DMS53 (cell line): Measurements from ENCODE around the gene ANKRD11.
"Not testable (repeated sequence)": the region's sequence is repeated elsewhere in the genome, so short reads cannot be mapped to it uniquely, and the experiment has no call there.

Source experiments
- DNase-seq: peaks from one replicate; lab custom pipeline; 2025; lab: John Stamatoyannopoulos, UW

ANKRD11 gene

GRCh38 chr16:89264800-89265550, 225.4 kb downstream of the ANKRD11 start:
- DNase-seq = no peak

GRCh38 chr16:89261691-89262563, 228.4 kb downstream of the ANKRD11 start:
- peak; percentile 48 for DNase-seq

DNA sequence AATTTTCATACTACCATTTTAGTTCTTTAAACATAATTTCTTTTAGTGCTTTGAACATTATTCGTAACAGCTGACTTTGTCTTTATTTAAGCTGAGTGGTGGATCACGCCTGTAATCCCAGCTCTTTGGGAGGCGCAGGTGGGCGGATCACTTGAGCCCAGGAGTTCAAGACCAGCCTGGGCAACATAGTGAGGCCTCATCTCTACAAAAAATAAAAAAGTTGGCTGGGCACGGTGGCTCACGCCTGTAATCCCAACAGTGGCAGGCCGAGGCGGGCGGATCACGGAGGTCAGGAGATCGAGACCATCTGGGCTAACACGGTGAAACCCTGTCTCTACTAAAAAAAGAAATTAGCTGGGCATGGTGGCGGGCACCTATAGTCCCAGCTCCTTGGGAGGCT, 230.5 kb downstream of the ANKRD11 start:
- DNase-seq = not testable (repeated sequence)

DNA sequence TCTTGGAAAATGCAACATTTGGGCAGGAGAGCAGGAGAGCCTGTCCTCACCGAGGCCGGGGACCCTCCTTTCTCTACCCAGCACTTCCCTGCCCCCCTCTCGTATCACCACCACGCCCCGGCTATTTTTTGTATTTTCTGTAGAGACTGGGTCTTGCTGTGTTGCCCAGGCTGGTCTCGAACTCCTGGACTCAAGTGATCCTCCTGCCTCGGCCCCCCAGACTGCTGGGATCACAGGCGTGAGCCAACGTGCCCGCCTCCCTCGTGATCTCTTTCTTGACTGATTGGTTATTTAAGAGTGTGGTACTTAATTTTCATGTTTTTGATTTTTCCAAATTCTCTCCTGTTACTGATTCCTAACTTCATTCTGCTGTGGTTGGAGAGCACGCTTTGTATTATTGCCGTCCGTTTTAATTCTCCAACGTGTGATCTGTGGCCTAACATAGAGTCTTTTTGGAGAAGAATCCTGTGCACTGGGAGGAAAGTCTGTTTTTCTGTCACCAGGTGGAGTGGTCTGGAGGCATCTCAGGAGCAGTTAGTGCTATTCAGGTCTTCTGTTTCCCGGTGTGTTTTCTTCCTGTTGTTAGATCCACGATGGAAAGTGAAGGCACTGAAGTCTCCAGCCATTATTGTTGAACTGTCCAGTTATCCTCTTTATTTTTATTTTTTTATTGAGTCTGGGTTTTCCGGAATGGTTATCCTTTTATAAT, 232.4 kb downstream of the ANKRD11 start:
- DNase-seq = peak; percentile 37

- peak; percentile 62 for DNase-seq
Observed at GRCh38 chr16:89257281-89257731, 233.1 kb downstream of the ANKRD11 start.

GRCh38 chr16:89256651-89257254, 233.6 kb downstream of the ANKRD11 start:
- DNase-seq = peak; percentile 94

DNA sequence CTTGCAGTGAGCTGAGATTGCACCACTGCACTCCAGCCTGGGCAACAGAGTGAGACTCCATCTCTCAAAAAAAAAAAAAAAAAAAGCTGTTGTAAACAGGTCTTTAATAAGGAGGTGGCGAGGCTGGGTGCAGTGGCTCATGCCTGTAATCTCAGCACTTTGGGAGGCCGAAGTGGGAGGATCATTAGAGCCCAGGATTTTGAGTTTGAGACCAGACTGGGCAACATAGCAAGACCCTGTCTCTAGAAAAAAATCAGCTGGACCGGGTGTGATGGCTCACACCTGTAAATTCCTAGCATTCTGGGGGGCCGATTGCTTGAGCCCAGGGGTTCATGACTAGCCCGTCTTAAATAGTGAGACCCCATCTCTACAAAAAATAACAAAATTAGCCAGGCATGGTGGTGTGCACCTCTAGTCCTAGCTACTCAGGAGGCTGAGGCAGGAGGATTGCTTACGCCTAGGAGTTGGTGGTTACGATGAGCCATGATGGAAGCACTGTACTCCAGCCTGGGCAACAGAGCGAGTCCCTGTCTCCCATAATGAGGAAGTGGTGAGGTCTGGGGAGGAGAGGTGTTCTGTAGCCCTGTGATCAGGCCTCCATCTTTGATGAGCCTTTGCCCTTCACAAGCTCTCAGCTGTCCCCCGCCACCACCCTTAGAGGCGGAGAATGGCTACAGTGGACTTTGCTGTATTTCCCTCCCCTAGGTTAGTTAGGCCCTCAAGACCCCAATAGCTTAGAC, 236.6 kb downstream of the ANKRD11 start:
- no peak for DNase-seq

DNA sequence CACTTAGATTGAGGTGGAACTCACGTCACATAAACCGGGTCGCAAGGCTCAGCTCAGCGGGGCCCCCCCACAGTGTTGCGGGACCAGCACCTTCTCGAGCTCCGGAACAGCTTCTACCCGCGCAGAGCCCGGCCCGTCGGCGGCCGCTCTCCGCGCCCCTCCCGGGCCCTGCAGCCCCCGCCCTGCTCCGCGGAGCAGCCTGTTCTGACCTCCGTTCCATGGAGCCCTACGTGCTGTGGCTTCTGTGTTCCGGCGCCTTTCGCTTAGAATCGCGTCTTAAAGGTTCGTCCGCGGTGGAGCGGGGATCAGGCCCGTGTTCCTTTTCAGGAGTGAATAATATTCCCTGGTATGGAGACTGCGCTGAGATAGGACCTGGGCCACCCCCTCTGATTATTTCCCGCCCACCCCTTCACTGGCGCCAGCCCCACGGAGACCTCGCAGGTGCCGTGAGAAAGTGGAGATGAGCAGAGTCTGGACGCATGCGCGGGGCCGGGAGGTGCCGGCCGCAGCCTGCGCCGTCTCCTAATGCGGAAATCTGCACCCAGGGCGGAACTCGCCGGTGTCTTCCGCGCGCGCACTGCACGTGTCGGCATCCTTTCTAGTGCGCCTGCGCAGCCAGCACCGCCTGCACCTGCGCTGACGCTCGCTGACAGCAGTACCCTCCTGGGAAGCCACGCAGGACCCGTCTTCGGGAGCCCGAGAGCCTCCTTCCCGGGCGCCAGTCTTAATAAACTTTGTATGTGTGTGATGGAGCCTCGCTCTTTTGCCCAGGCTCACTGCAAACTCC, 242.0 kb downstream of the ANKRD11 start:
- DNase-seq = no peak

- DNase-seq = peak; percentile 85
Observed at GRCh38 chr16:89247734-89248075, 242.7 kb downstream of the ANKRD11 start.

- DNase-seq = peak; percentile 89
Observed at GRCh38 chr16:89246903-89247733, 243.2 kb downstream of the ANKRD11 start.

DNA sequence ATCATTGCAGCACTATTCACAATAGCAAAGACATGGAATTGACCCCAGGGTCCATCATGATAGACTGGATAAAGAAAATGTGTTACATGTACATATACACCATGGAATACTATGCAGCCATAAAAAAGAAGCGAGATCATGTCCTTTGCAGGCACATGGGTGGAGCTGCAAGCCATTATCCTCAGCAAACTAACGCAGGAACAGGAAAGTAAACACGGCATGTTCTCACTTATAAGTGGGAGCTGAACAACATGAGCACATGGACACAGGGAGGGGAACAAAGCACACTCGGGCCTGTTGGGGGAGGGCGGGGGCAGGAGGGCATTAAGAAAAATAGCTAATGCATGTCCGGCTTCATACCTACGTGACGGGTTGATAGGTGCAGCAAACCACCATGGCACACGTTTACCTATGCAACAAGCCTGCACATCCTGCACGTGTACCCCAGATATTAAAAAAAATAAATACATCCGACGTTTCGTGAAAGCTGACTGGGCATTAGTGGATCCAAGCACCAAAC, 243.9 kb downstream of the ANKRD11 start:
- no peak for DNase-seq

DNA sequence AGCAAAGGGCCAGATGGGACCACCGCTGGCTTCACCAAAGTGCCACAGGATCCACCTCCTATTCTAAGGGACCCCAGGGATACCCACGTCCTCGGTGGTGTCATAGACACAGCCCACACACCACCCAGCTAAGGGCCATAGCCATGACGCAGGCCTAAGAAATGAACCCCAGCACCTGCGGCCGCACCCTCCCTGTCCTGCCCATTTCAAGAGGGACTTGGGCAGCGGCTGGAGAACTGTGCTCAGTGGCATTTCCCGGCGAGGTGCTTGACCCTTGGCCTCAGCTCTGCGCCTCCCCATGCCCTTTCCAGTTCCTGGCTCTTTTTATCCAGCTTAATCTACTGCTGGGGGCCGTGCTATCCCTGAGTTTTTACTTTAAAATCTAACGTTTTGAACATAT, 245.6 kb downstream of the ANKRD11 start:
- no peak for DNase-seq

- not testable (repeated sequence) for DNase-seq
Observed at GRCh38 chr16:89244264-89244663, 246.1 kb downstream of the ANKRD11 start.

GRCh38 chr16:89243664-89244063, 246.7 kb downstream of the ANKRD11 start:
- no peak for DNase-seq

GRCh38 chr16:89242795-89243200, 247.6 kb downstream of the ANKRD11 start:
- peak; percentile 15 for DNase-seq

GRCh38 chr16:89241187-89242007, 249.0 kb downstream of the ANKRD11 start:
- DNase-seq = peak; percentile 90

- DNase-seq = peak; percentile 69
Observed at GRCh38 chr16:89237733-89238132, 252.6 kb downstream of the ANKRD11 start.

DNA sequence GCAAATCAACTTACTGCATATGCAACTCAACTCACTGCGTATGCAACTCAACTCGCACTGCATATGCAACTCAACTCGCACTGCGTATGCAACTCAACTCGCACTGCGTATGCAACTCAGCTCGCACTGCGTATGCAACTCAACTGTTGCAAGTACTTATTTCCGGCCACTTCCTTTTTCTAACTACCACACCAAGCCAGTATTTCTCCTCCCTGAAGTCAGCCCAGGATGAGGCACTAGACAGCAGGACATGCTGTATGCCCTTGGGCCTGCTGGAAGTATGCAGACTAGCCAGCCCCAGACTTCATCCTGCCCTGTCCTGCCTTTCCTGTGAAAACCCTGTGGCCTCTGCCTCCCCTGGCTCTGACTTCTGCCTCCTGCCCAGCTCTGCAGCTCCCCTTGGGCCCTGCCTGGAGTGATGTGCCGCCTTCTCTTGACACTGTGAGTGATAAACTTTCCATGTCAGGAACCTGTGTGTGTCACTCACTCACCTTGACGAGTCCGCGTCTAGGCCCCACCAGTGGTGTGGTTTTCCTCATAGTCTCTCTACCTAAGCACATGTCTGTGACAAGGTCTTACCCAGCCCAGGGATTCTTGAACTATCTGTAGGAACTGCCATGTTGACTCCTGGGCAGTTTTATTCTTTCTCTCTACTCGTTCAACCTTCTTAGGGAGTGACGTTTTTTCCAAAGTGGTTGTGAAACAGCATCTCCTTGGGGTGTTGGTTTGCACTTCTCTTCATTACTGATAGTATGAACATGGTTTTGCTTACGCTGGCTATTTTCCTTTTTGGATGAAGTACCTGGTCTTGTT, 256.5 kb downstream of the ANKRD11 start:
- DNase-seq = no peak
